HepG2 (cell line): Measurements from ENCODE around the gene FAM32A. TPM values are rescaled to one million over a fixed set of nuclear protein-coding genes. Genes with fewer than 3 reads are reported as not detected.

Experiments used
- ATAC-seq: fragments of 200-7000 bp; cut with Tn5 transposase; 3 replicates; pipeline ENCODE4 v1.9.1; 2020; ENCODE audit warnings: mild to moderate bottlenecking, moderate library complexity
- BruUV-seq: library from RNA; stranded (reverse); fragments of 400-500 nt; replicated peaks from 2 replicates; lab custom pipeline; 2021; lab: Mats Ljungman, UMichigan
- CTCF ChIA-PET: fragments of 300-600 bp; formaldehyde crosslinking; extraction: SDS; loops from one replicate; lab custom pipeline; 2021; ENCODE audit warnings: low total read pairs, inconsistent platforms, low intra/inter-chr PET ratio; lab: Yijun Ruan, JAX
- POLR2A ChIA-PET: fragments of 350-600 bp; sonication (Branson Sonifier 250); formaldehyde crosslinking; loops from one replicate; lab custom pipeline; 2020; ENCODE audit warnings: antibody characterized with exemption, inconsistent platforms; lab: Yijun Ruan, JAX
- DNase-seq: peaks from one replicate; pipeline ENCODE4 v3.0.0-alpha.2; 2015; ENCODE audit warnings: low spot score
- FAIRE-seq: peaks from 3 replicates; lab custom pipeline; 2011; peaks lifted over from hg19 to GRCh38; lab: Jason Lieb, UNC
- H2AFZ ChIP-seq: one replicate; pipeline ENCODE4 v1.6.1; 2011; ENCODE audit warnings: low read length, inconsistent platforms
- H3K27ac ChIP-seq: fragments of 300-600 bp; 3 replicates; pipeline ENCODE4 v1.8.0; 2011; ENCODE audit warnings: mixed run types, mild to moderate bottlenecking, mixed read lengths, low read length, inconsistent platforms; ENCODE audit not compliant: insufficient read depth; ENCODE audit errors: extremely low read length
- H3K27me3 ChIP-seq, 2 experiments: fragments of 200-600 bp in 1 of 2; 2 replicates in 1 of 2; 3 replicates in 1 of 2; pipeline versions ENCODE4 v1.6.0 to v1.8.0; 2011; ENCODE audit warnings: low read length in 2 of 2, mild to moderate bottlenecking in 2 of 2, moderate library complexity in 2 of 2, inconsistent platforms in 1 of 2; ENCODE audit not compliant: insufficient read depth in 2 of 2, control insufficient read depth in 1 of 2
- H3K36me3 ChIP-seq, 2 experiments: fragments of 200-600 bp in 1 of 2; replicated peaks in 1 of 2; 2 replicates in 1 of 2; 3 replicates in 1 of 2; pipeline versions ENCODE4 v1.5.1 to v1.8.0; 2011; ENCODE audit warnings: low read length in 2 of 2, inconsistent platforms in 1 of 2; ENCODE audit not compliant: insufficient read depth in 2 of 2, control insufficient read depth in 1 of 2
- H3K4me1 ChIP-seq: 2 replicates; pipeline ENCODE4 v1.5.1; 2012; ENCODE audit warnings: low read length, inconsistent platforms; ENCODE audit not compliant: insufficient read depth
- H3K4me2 ChIP-seq: 2 replicates; pipeline ENCODE4 v1.6.0; 2011; ENCODE audit warnings: low read depth, low read length, inconsistent platforms
- H3K4me3 ChIP-seq, 3 experiments: fragments of 200-600 bp in 1 of 3; sonication (generic), shearing (Covaris generic) in 1 of 3; replicated peaks in 1 of 3; 2 replicates each; pipeline ENCODE4 v1.5.1; 2011 to 2016; ENCODE audit warnings: low read length in 3 of 3, inconsistent platforms in 2 of 3, low read depth in 2 of 3, mild to moderate bottlenecking in 2 of 3, control low read depth in 1 of 3, mixed read lengths in 1 of 3; ENCODE audit not compliant: insufficient read depth in 1 of 3
- H3K79me2 ChIP-seq: one replicate; pipeline ENCODE4 v1.6.1; 2011; ENCODE audit warnings: low read length, inconsistent platforms; ENCODE audit not compliant: insufficient read depth
- H3K9ac ChIP-seq: 2 replicates; pipeline ENCODE4 v1.6.0; 2011; ENCODE audit warnings: mild to moderate bottlenecking, low read depth, low read length, inconsistent platforms; ENCODE audit not compliant: insufficient read depth
- H3K9me3 ChIP-seq: 2 replicates; pipeline ENCODE4 v1.5.1; 2012; ENCODE audit warnings: mild to moderate bottlenecking, low read length
- H4K20me1 ChIP-seq: 2 replicates; pipeline ENCODE4 v1.6.0; 2011; ENCODE audit warnings: inconsistent platforms, mild to moderate bottlenecking, low read length, moderate library complexity; ENCODE audit not compliant: insufficient read depth
- AGO2 ChIP-seq: fragments of 200-400 bp; formaldehyde crosslinking; optimal IDR thresholded peaks from 2 replicates; pipeline ENCODE3; 2017; ENCODE audit warnings: mild to moderate bottlenecking, low read depth, low read length, moderate library complexity
- ATF2 ChIP-seq: sonication (generic); formaldehyde crosslinking; IDR thresholded peaks from 2 replicates; pipeline ENCODE4 v1.4.0; 2020; ENCODE audit warnings: missing genetic modification reagents
- ELF1 ChIP-seq: sonication (generic); formaldehyde crosslinking; IDR thresholded peaks from 2 replicates; pipeline ENCODE4 v1.4.0; 2020; ENCODE audit warnings: missing genetic modification reagents
- ELK4 ChIP-seq: sonication (generic); formaldehyde crosslinking; IDR thresholded peaks from 2 replicates; pipeline ENCODE4 v1.9.0; 2021; ENCODE audit warnings: missing genetic modification reagents, borderline replicate concordance
- MYNN ChIP-seq: sonication (generic); formaldehyde crosslinking; IDR thresholded peaks from 2 replicates; pipeline ENCODE4 v1.4.0; 2020; ENCODE audit warnings: mild to moderate bottlenecking, low read depth, missing genetic modification reagents
- NR2F2 ChIP-seq: IDR thresholded peaks from 2 replicates; pipeline ENCODE4 v1.6.1; 2012; ENCODE audit warnings: low read depth, inconsistent platforms, borderline replicate concordance
- RXRA ChIP-seq: sonication (generic); formaldehyde crosslinking; IDR thresholded peaks from 2 replicates; pipeline ENCODE4 v1.5.1; 2020; ENCODE audit warnings: missing genetic modification reagents
- ZNF703 ChIP-seq: sonication (generic); formaldehyde crosslinking; IDR thresholded peaks from 2 replicates; pipeline ENCODE4 v1.5.1; 2020; ENCODE audit warnings: missing genetic modification reagents, mild to moderate bottlenecking, moderate library complexity, borderline replicate concordance
- WGBS: methylation state at CpG from one replicate; pipeline ENCODE4 v1.1.6; 2017; ENCODE audit warnings: low lambda C conversion rate; 5-methylcytosine and 5-hydroxymethylcytosine counted together
- in situ Hi-C: cut with HindIII; loops from 2 replicates; pipeline ENCODE4 v1.10.0; 2017; ENCODE audit warnings: low pct_unique_long_range_greater_than_20kb; ENCODE audit not compliant: extremely low pct_ligation_motif_present
- intact Hi-C: fragments of 100-400 bp; cut with micrococcal nuclease; formaldehyde crosslinking; loops from one replicate; pipeline ENCODE4 v1.10.0; 2022; ENCODE audit not compliant: unreplicated experiment
- polyA plus RNA-seq, 8 experiments: library from polyadenylated mRNA; depleted of rRNA in 3 of 8; stranded (reverse) in 7 of 8; unstranded in 1 of 8; fragments of >200 nt; fragmentation: Illumina TruSeq in 4 of 8; extraction: Trizol in 4 of 8; gene quantifications; 2 replicates each; pipeline versions ENCODE4 v1.2.1 to v1.2.3, GENCODE V29; 2011 to 2016; ENCODE audit warnings: low read depth in 4 of 8, missing spikeins in 1 of 8, mixed read lengths in 1 of 8; ENCODE audit not compliant: insufficient read depth in 1 of 8
- total RNA-seq, 5 experiments: library from RNA; depleted of rRNA; stranded (reverse); fragments of >200 nt; fragmentation: Illumina TruSeq; extraction: Trizol; gene quantifications; 2 replicates each; pipeline ENCODE4 v1.2.3, GENCODE V29; 2016; ENCODE audit warnings: low read depth in 1 of 5

FAM32A gene
- total and polyA plus RNA-seq, 2 of the 13 experiments (the other 11 are each of a cell fraction or from before 2014, with no cell fraction given), result 85.8 to 86.2 TPM

GRCh38 chr19:16229322-16229641, 44.1 kb downstream of the FAM32A start (continued):
- TF ChIP-seq ATF2 (CRISPR knock-in tag), result no peak
- TF ChIP-seq RXRA (CRISPR knock-in tag), result no peak
- no peak for TF ChIP-seq ZNF703 (CRISPR knock-in tag)
- TF ChIP-seq ELK4 (CRISPR knock-in tag), result no peak
- TF ChIP-seq ELF1 (CRISPR knock-in tag), result no peak
- no peak for TF ChIP-seq MYNN

- no peak for FAIRE-seq
- peaks cover 20 to 36% of the 10 kb centered on the region in 2 experiments for H3K36me3 ChIP-seq
These were observed 46.9 kb downstream of the FAM32A start for GRCh38 chr19:16232127-16232526.

More at GRCh38 chr19:16232127-16232526, 46.9 kb downstream of the FAM32A start:
- Histone ChIP-seq H3K27ac (no peak overlapping the region), H3K9ac (no peak overlapping the region), H3K4me2 (no peak overlapping the region), H4K20me1 (no peaks in the 10 kb centered on the region), H2AFZ (no peak overlapping the region), H3K4me3 (no peak overlapping the region), H3K9me3 (no peaks in the 10 kb centered on the region), H3K4me1 (no peaks in the 10 kb centered on the region), H3K27me3 (no peaks in the 10 kb centered on the region), H3K79me2 (no peaks in the 10 kb centered on the region)
- no TSS peak for BruUV-seq
- ATAC-seq, result no peak
- in situ Hi-C loops (no loop called here), intact Hi-C loops (no loop called here)
- no peak for DNase-seq
- ChIA-PET POLR2A (no interaction called here), CTCF (no interaction called here)
- WGBS, result 97% methylated on average over 16 of the region's 16 CpGs
- TF ChIP-seq AGO2 (peak; percentile 10), NR2F2 (no peak)
